Dedifferentiated amniotic fluid mesenchymal stem cell (primary cell): ENCODE measurements around the gene DELE1.

Source experiments
- DNase-seq: peaks from one replicate; pipeline ENCODE4 v3.0.0-alpha.2; 2016; ENCODE audit errors: extremely low spot score

The DELE1 gene

GRCh38 chr5:141923448-141924313 is at the start of gene DELE1:
Gene DELE1, plus strand, starts transcription at chr5:141923871. Its CDS starts 71 bp downstream, at chr5:141923942.
- peak; percentile 93 for DNase-seq

GRCh38 chr5:141873933-141874261 is 49.8 kb upstream of the DELE1 start:
- no peak for DNase-seq

GRCh38 chr5:141874262-141874964 is 49.3 kb upstream of the DELE1 start:
- no peak for DNase-seq

GRCh38 chr5:141875022-141875740 is 48.5 kb upstream of the DELE1 start:
- DNase-seq: no peak

GRCh38 chr5:141875795-141876627 is 47.7 kb upstream of the DELE1 start:
- no peak for DNase-seq

- no peak for DNase-seq
Measured at GRCh38 chr5:141876628-141877355, 46.9 kb upstream of the DELE1 start.

- no peak for DNase-seq
Measured at GRCh38 chr5:141877356-141878185, 46.1 kb upstream of the DELE1 start.

GRCh38 chr5:141878186-141878710 is 45.4 kb upstream of the DELE1 start, which contains the start of gene PCDH1:
Gene PCDH1, minus strand, starts transcription at chr5:141878410. Its CDS starts 148 bp downstream, at chr5:141878262.
- no peak for DNase-seq

- DNase-seq: peak; percentile 94
Measured at GRCh38 chr5:141878711-141879425, 44.8 kb upstream of the DELE1 start.

GRCh38 chr5:141879426-141879759 is 44.3 kb upstream of the DELE1 start:
- DNase-seq: no peak

GRCh38 chr5:141879941-141880738 is 43.5 kb upstream of the DELE1 start:
- no peak for DNase-seq

GRCh38 chr5:141880961-141881801 is 42.5 kb upstream of the DELE1 start:
- no peak for DNase-seq

GRCh38 chr5:141881886-141882285 is 41.8 kb upstream of the DELE1 start:
- no peak for DNase-seq

- no peak for DNase-seq
Measured at GRCh38 chr5:141882594-141883183, 41.0 kb upstream of the DELE1 start.

GRCh38 chr5:141883184-141883891 is 40.3 kb upstream of the DELE1 start:
- no peak for DNase-seq

- no peak for DNase-seq
Measured at GRCh38 chr5:141883892-141884318, 39.8 kb upstream of the DELE1 start.
